ENCODE measurements around the gene COL27A1.
A peak's percentile ranks its signal among the peaks of the same experiment; 100 is the strongest.

Gene COL27A1

DNA sequence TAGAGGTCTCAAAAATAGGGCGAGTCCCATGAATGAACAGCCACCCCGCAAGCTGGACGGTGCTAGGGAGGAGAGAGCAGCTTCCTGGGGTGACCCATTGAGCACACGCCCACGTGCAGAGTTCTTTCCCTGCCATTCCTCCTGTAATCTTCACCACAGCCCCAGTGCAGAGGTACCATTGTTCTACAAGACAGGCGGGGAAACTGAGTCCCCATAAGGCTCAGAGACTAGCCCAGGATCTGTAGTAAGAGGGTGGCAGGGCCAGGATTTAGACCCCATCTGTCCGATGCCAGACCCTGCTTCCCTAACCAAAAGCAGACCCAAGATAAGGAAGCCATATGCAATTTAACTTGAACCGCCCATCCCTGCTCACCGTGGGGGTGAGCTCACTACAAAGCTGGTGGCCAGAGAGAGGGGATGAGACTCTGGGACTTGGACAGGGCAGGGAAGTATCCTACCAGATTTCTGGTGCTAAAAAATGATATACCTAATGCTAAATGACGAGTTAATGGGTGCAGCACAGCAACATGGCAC, 130.9 kb downstream of the COL27A1 start:
- no peak for ATAC-seq
- TF ChIP-seq TCF4 (CRISPR knock-in tag; IDR thresholded peaks at IDR 0.05; ENCODE audit: borderline replicate concordance): peak; percentile 24; the same call in 1 of the 2 replicates
- TF ChIP-seq, protein P1, sequence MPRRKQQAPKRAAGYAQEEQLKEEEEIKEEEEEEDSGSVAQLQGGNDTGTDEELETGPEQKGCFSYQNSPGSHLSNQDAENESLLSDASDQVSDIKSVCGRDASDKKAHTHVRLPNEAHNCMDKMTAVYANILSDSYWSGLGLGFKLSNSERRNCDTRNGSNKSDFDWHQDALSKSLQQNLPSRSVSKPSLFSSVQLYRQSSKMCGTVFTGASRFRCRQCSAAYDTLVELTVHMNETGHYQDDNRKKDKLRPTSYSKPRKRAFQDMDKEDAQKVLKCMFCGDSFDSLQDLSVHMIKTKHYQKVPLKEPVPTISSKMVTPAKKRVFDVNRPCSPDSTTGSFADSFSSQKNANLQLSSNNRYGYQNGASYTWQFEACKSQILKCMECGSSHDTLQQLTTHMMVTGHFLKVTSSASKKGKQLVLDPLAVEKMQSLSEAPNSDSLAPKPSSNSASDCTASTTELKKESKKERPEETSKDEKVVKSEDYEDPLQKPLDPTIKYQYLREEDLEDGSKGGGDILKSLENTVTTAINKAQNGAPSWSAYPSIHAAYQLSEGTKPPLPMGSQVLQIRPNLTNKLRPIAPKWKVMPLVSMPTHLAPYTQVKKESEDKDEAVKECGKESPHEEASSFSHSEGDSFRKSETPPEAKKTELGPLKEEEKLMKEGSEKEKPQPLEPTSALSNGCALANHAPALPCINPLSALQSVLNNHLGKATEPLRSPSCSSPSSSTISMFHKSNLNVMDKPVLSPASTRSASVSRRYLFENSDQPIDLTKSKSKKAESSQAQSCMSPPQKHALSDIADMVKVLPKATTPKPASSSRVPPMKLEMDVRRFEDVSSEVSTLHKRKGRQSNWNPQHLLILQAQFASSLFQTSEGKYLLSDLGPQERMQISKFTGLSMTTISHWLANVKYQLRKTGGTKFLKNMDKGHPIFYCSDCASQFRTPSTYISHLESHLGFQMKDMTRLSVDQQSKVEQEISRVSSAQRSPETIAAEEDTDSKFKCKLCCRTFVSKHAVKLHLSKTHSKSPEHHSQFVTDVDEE (CRISPR knock-in tag; IDR thresholded peaks at IDR 0.05): no peak

DNA sequence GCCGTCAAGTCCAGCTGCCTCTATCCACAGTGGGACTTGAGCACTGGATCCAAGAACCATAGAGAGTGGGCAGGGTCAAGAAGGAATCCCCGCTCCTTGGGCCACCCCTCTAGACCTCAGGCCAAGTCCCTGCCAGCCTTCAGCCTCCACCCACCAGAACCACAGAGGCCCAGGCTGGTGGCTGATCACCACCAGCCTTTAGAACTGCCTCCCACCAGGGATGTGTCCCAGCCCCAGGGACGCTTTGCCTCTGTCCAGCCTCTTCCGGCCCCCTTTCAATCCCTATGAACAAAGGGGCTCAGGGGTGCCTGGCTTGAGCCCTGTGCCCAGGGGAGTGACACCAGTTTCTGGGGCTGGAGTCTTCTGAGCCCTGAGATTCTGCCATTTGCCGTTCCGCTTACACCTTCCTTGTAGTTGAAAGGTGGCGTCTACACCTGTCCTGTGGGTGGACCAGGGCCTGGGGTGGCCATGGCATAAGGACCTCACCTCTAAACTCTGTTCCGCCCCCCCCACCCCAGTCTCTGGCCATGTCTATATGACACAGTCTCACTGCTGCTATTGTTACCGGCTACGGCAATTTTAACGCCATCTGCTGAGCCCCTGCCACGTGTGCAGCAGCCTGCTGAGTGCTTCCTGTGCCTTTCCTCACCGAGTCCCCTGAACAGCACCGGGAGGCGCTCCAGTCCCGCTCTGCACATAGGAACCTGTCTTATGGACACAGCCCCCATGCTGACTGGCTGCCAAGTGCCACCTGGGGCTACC, 131.8 kb downstream of the COL27A1 start:
- ATAC-seq: no peak
- TF ChIP-seq OSR1 (CRISPR knock-in tag; IDR thresholded peaks at IDR 0.05): no peak
- TF ChIP-seq ZFP30 (CRISPR knock-in tag; IDR thresholded peaks at IDR 0.05): no peak
- TF ChIP-seq, protein P1 (CRISPR knock-in tag; IDR thresholded peaks at IDR 0.05): no peak
- no peak for TF ChIP-seq ESRRG (CRISPR knock-in tag; IDR thresholded peaks at IDR 0.05)
- TF ChIP-seq TOX (CRISPR knock-in tag; IDR thresholded peaks at IDR 0.05; ENCODE audit: borderline replicate concordance): no peak
- TF ChIP-seq, protein P2, sequence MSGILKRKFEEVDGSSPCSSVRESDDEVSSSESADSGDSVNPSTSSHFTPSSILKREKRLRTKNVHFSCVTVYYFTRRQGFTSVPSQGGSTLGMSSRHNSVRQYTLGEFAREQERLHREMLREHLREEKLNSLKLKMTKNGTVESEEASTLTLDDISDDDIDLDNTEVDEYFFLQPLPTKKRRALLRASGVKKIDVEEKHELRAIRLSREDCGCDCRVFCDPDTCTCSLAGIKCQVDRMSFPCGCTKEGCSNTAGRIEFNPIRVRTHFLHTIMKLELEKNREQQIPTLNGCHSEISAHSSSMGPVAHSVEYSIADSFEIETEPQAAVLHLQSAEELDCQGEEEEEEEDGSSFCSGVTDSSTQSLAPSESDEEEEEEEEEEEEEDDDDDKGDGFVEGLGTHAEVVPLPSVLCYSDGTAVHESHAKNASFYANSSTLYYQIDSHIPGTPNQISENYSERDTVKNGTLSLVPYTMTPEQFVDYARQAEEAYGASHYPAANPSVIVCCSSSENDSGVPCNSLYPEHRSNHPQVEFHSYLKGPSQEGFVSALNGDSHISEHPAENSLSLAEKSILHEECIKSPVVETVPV (CRISPR knock-in tag; IDR thresholded peaks at IDR 0.05): no peak
- TF ChIP-seq PPARA (CRISPR knock-in tag; IDR thresholded peaks at IDR 0.05; ENCODE audit: borderline replicate concordance): no peak
- no peak for TF ChIP-seq ZNF70 (CRISPR knock-in tag; IDR thresholded peaks at IDR 0.05)
- no peak for TF ChIP-seq SNAI2 (CRISPR knock-in tag; IDR thresholded peaks at IDR 0.05)
- TF ChIP-seq RARB (CRISPR knock-in tag; IDR thresholded peaks at IDR 0.05): no peak
- TF ChIP-seq, protein P3, sequence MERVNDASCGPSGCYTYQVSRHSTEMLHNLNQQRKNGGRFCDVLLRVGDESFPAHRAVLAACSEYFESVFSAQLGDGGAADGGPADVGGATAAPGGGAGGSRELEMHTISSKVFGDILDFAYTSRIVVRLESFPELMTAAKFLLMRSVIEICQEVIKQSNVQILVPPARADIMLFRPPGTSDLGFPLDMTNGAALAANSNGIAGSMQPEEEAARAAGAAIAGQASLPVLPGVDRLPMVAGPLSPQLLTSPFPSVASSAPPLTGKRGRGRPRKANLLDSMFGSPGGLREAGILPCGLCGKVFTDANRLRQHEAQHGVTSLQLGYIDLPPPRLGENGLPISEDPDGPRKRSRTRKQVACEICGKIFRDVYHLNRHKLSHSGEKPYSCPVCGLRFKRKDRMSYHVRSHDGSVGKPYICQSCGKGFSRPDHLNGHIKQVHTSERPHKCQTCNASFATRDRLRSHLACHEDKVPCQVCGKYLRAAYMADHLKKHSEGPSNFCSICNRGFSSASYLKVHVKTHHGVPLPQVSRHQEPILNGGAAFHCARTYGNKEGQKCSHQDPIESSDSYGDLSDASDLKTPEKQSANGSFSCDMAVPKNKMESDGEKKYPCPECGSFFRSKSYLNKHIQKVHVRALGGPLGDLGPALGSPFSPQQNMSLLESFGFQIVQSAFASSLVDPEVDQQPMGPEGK (CRISPR knock-in tag; IDR thresholded peaks at IDR 0.05; ENCODE audit: borderline replicate concordance): no peak
- TF ChIP-seq ZFP3 (CRISPR knock-in tag; IDR thresholded peaks at IDR 0.05): no peak
- TF ChIP-seq BACH2 (CRISPR knock-in tag; IDR thresholded peaks at IDR 0.05; ENCODE audit: borderline replicate concordance): no peak
- no peak for TF ChIP-seq CSDC2 (CRISPR knock-in tag; IDR thresholded peaks at IDR 0.05)
- TF ChIP-seq TCF4 (CRISPR knock-in tag; IDR thresholded peaks at IDR 0.05; ENCODE audit: borderline replicate concordance): no peak
- no peak for TF ChIP-seq ZC3H10 (CRISPR knock-in tag; IDR thresholded peaks at IDR 0.05)

DNA sequence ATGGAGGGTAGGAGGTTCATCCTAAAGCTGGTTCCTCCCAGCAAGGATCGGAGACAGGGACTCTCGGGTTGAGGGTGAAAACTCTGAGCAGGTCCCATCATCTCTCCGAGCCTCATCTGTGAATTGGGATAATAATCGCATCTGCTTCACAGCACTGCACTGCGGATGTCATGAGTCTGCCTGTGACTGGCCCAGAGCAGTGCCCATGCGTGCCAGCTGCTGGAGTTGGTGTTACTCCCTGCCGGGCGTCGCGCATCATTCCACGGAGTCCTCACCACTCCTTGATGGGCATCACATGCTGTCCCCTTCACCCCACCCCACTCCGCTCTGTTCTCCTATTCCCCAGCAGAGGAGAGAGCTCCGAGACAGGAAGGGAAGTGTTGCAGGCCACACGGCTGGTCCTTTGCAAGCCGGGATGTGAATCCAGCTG, 132.4 kb downstream of the COL27A1 start:
- ATAC-seq: no peak
- no peak for TF ChIP-seq ESRRG (CRISPR knock-in tag; IDR thresholded peaks at IDR 0.05)
- TF ChIP-seq SNAI2 (CRISPR knock-in tag; IDR thresholded peaks at IDR 0.05): no peak
- TF ChIP-seq, protein P3 (CRISPR knock-in tag; IDR thresholded peaks at IDR 0.05; ENCODE audit: borderline replicate concordance): no peak
- no peak for TF ChIP-seq ISL1 (CRISPR knock-in tag; IDR thresholded peaks at IDR 0.05)
- no peak for TF ChIP-seq ZC3H10 (CRISPR knock-in tag; IDR thresholded peaks at IDR 0.05)
- no peak for TF ChIP-seq POU6F1 (CRISPR knock-in tag; IDR thresholded peaks at IDR 0.05; ENCODE audit: borderline replicate concordance, low read depth)
- no peak for TF ChIP-seq CREB5 (CRISPR knock-in tag; IDR thresholded peaks at IDR 0.05; ENCODE audit: low read depth)
- TF ChIP-seq ZNF70 (CRISPR knock-in tag; IDR thresholded peaks at IDR 0.05): no peak
- no peak for TF ChIP-seq OSR1 (CRISPR knock-in tag; IDR thresholded peaks at IDR 0.05)
